ENCODE data around the gene ENDOD1. TPM values are rescaled to one million over a fixed set of nuclear protein-coding genes. Genes with fewer than 3 reads are reported as not detected.

Gene ENDOD1
- total and polyA plus RNA-seq, 3 donors from 2014 or later, result 28.9 to 71.8 (median 55.6) TPM

GRCh38 chr11:95161248-95161647 lies 71.6 kb downstream of the ENDOD1 start:
- WGBS, 2 donors, result 50 to 70% methylated on average over 1 of the region's 1 CpG
- Histone ChIP-seq H3K27ac (no peak overlapping the region), H3K4me1 (peaks cover 10% of the 10 kb centered on the region), H3K4me3 (no peak overlapping the region), H3K9me3 (no peaks in the 10 kb centered on the region), H3K36me3 (ENCODE audit: low read depth, missing control alignments) (no peaks in the 10 kb centered on the region), H3K27me3 (no peaks in the 10 kb centered on the region)
- no peak for TF ChIP-seq POLR2A (IDR thresholded peaks at IDR 0.05)
- TF ChIP-seq CTCF (IDR thresholded peaks at IDR 0.05), result no peak
- DNase-seq, result no peak
- intact Hi-C loops (cut with DNase I; ENCODE audit: low total_unique reads), result no loop called here

- 42 to 52% methylated on average over 4 of the region's 4 CpGs for WGBS, 2 donors
- Histone ChIP-seq H3K27ac (no peak overlapping the region), H3K4me3 (no peak overlapping the region), H3K9me3 (no peaks in the 10 kb centered on the region), H3K27me3 (no peaks in the 10 kb centered on the region), H3K4me1 (no peaks in the 10 kb centered on the region), H3K36me3 (ENCODE audit: low read depth, missing control alignments) (no peaks in the 10 kb centered on the region)
- DNase-seq, result no peak
- TF ChIP-seq POLR2A (IDR thresholded peaks at IDR 0.05), result no peak
- TF ChIP-seq CTCF (IDR thresholded peaks at IDR 0.05), result no peak
- intact Hi-C loops (cut with DNase I; ENCODE audit: low total_unique reads), result no loop called here
Measured at GRCh38 chr11:95163106-95163505, 73.5 kb downstream of the ENDOD1 start.

DNA sequence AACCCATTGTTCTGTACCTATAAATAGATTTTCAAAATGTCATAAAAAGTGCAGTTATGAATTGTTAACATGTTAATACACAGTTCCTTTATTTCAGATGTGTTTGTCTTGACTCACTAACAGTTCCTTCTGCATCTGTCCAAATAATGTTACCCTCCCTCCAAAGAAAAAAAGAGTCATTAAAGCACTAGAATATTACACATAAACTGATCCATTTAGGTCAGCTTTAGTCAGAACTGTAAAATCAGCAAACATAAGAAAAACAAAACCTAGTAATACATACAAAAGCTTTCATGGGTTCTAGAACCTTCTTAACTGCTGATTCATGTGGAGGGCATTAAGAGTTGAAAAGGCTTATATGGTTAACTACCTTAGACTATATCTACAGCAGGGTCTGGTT lies 76.0 kb downstream of the ENDOD1 start:
- no peak for DNase-seq
- H3K4me1 ChIP-seq, result no peaks in the 10 kb centered on the region
- H3K27ac ChIP-seq, result no peak overlapping the region
- intact Hi-C loops (cut with DNase I; ENCODE audit: low total_unique reads), result no loop called here
- no peaks in the 10 kb centered on the region for H3K36me3 ChIP-seq (ENCODE audit: low read depth, missing control alignments)
- no peak overlapping the region for H3K4me3 ChIP-seq
- no peaks in the 10 kb centered on the region for H3K9me3 ChIP-seq
- TF ChIP-seq CTCF (IDR thresholded peaks at IDR 0.05) (no peak), POLR2A (IDR thresholded peaks at IDR 0.05) (no peak)
- H3K27me3 ChIP-seq, result no peaks in the 10 kb centered on the region

GRCh38 chr11:95166781-95167180 lies 77.1 kb downstream of the ENDOD1 start:
- H3K27me3 ChIP-seq, result no peaks in the 10 kb centered on the region
- intact Hi-C loops (cut with DNase I; ENCODE audit: low total_unique reads), result no loop called here
- no peak overlapping the region for H3K27ac ChIP-seq
- no peaks in the 10 kb centered on the region for H3K36me3 ChIP-seq (ENCODE audit: low read depth, missing control alignments)
- no peak overlapping the region for H3K4me3 ChIP-seq
- TF ChIP-seq POLR2A (IDR thresholded peaks at IDR 0.05), result no peak
- no peak for DNase-seq
- H3K4me1 ChIP-seq, result no peaks in the 10 kb centered on the region
- WGBS, 2 donors, result 88 to 91% methylated on average over 2 of the region's 2 CpGs
- no peaks in the 10 kb centered on the region for H3K9me3 ChIP-seq

DNA sequence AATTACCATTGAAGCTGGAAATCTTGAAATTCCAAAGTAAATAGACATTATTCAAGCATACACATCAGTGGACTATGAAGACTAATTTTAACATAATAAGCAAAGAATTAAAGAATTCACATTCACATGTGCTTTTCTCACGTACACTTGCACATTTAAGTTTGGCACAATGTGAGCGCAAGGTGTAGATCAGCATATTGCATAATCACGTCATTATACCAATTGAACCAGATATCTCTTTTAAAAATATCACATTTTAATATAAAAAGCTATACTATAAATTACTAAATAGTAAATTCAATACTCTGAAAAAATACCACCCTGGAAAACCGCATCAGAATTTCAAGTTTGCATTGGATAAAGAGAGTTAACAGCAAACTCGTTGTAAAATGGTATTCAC lies 80.6 kb downstream of the ENDOD1 start:
- WGBS, 2 donors, result 93% methylated on average over 5 of the region's 5 CpGs
- H3K27ac ChIP-seq, result no peak overlapping the region
- H3K9me3 ChIP-seq, result no peaks in the 10 kb centered on the region
- TF ChIP-seq CTCF (IDR thresholded peaks at IDR 0.05) (no peak), POLR2A (IDR thresholded peaks at IDR 0.05) (no peak)
- intact Hi-C loops (cut with DNase I; ENCODE audit: low total_unique reads), result no loop called here
- H3K27me3 ChIP-seq, result no peaks in the 10 kb centered on the region
- no peaks in the 10 kb centered on the region for H3K36me3 ChIP-seq (ENCODE audit: low read depth, missing control alignments)
- H3K4me3 ChIP-seq, result no peak overlapping the region
- H3K4me1 ChIP-seq, result no peaks in the 10 kb centered on the region
- no peak for DNase-seq
